K562 (cell line): Measurements from ENCODE around the gene TMEM184A. TPM values are rescaled to one million over a fixed set of nuclear protein-coding genes. Genes with fewer than 3 reads are reported as not detected.

Source experiments
- ATAC-seq: fragments of 200-7000 bp; cut with Tn5 transposase; 3 replicates; pipeline ENCODE4 v1.9.1; 2020; ENCODE audit warnings: moderate library complexity
- BruUV-seq: library from RNA; stranded (reverse); fragments of 400-500 nt; replicated peaks from 2 replicates; lab custom pipeline; 2021; lab: Mats Ljungman, UMichigan
- CTCF ChIA-PET: fragments of 300-600 bp; formaldehyde crosslinking; extraction: SDS; loops from one replicate; lab custom pipeline; 2021; ENCODE audit warnings: low intra/inter-chr PET ratio; lab: Yijun Ruan, JAX
- POLR2A ChIA-PET: fragments of 300-600, 350-650 bp; sonication (Branson Sonifier 250); formaldehyde crosslinking; extraction: SDS; loops from one replicate; lab custom pipeline; 2021; ENCODE audit warnings: antibody characterized with exemption, inconsistent platforms; lab: Yijun Ruan, JAX
- DNase-seq, 4 experiments: peaks; one replicate each; pipeline versions ENCODE4 v3.0.0 to v3.0.0-alpha.2; 2011 to 2018; ENCODE audit warnings: low spot score in 3 of 4, mixed read lengths in 3 of 4; ENCODE audit errors: extremely low read depth in 1 of 4
- FAIRE-seq: peaks from 2 replicates; lab custom pipeline; 2011; peaks lifted over from hg19 to GRCh38; lab: Jason Lieb, UNC
- H2AFZ ChIP-seq: 2 replicates; pipeline ENCODE4 v1.6.0; 2011; ENCODE audit warnings: low read depth, low read length, control low read depth, inconsistent platforms
- H3K27ac ChIP-seq: fragments of 200-600 bp; 3 replicates; pipeline ENCODE4 v1.8.0; 2011; ENCODE audit warnings: low read depth, mild to moderate bottlenecking, control low read depth, inconsistent platforms, low read length, moderate library complexity, mixed read lengths; ENCODE audit errors: extremely low read depth
- H3K27me3 ChIP-seq, 2 experiments: fragments of 300-600 bp in 1 of 2; 2 replicates in 1 of 2; 3 replicates in 1 of 2; pipeline versions ENCODE4 v1.6.0 to v1.8.0; 2011; ENCODE audit warnings: inconsistent platforms in 2 of 2, low read length in 2 of 2, mild to moderate bottlenecking in 1 of 2, mixed read lengths in 1 of 2, moderate library complexity in 1 of 2; ENCODE audit not compliant: control insufficient read depth in 2 of 2, insufficient read depth in 2 of 2
- H3K36me3 ChIP-seq: fragments of 300-600 bp; 3 replicates; pipeline ENCODE4 v1.8.0; 2011; ENCODE audit warnings: mild to moderate bottlenecking, low read length, inconsistent platforms; ENCODE audit not compliant: control insufficient read depth, insufficient read depth
- H3K4me1 ChIP-seq, 2 experiments: fragments of 200-600 bp in 1 of 2; replicated peaks in 1 of 2; 2 replicates in 1 of 2; 3 replicates in 1 of 2; pipeline versions ENCODE4 v1.5.1 to v1.8.0; 2011; ENCODE audit warnings: inconsistent platforms in 2 of 2, low read length in 2 of 2, mild to moderate bottlenecking in 1 of 2, mixed read lengths in 1 of 2, moderate library complexity in 1 of 2; ENCODE audit not compliant: control insufficient read depth in 2 of 2, insufficient read depth in 2 of 2
- H3K4me2 ChIP-seq: 2 replicates; pipeline ENCODE4 v1.6.1; 2011; ENCODE audit warnings: low read length, control low read depth, inconsistent platforms, mixed read lengths; ENCODE audit not compliant: insufficient read depth
- H3K4me3 ChIP-seq: fragments of 200-600 bp; sonication (generic), shearing (Covaris generic); 2 replicates; pipeline ENCODE4 v1.5.1; 2016; ENCODE audit warnings: control low read depth, inconsistent platforms
- H3K79me2 ChIP-seq: fragments of 200-600 bp; 3 replicates; pipeline ENCODE4 v1.8.0; 2011; ENCODE audit warnings: low read length, inconsistent platforms; ENCODE audit not compliant: control insufficient read depth, insufficient read depth
- H3K9ac ChIP-seq, 2 experiments: 2 replicates each; pipeline versions ENCODE4 v1.6.0 to v1.6.1; 2011; ENCODE audit warnings: low read depth in 2 of 2, low read length in 2 of 2, control low read depth in 1 of 2, inconsistent platforms in 1 of 2, mild to moderate bottlenecking in 1 of 2, mixed read lengths in 1 of 2; ENCODE audit not compliant: insufficient read depth in 1 of 2
- H3K9me1 ChIP-seq: one replicate; pipeline ENCODE4 v1.6.0; 2011; ENCODE audit warnings: inconsistent platforms, mild to moderate bottlenecking, low read length, moderate library complexity; ENCODE audit not compliant: control insufficient read depth, insufficient read depth
- H3K9me3 ChIP-seq: replicated peaks from 2 replicates; pipeline ENCODE4 v1.5.1; 2011; ENCODE audit warnings: low read depth, low read length, inconsistent platforms; ENCODE audit not compliant: control insufficient read depth, insufficient read depth
- H4K20me1 ChIP-seq: replicated peaks from 2 replicates; pipeline ENCODE4 v1.6.1; 2011; ENCODE audit warnings: low read length, inconsistent platforms, mixed read lengths; ENCODE audit not compliant: control insufficient read depth, insufficient read depth
- BCOR ChIP-seq: fragments of 450-650 bp; IDR thresholded peaks from 2 replicates; pipeline ENCODE4 v1.6.1; 2016
- DACH1 ChIP-seq: fragments of 450-650 bp; IDR thresholded peaks from 2 replicates; pipeline ENCODE4 v1.6.1; 2018; ENCODE audit not compliant: partially characterized antibody
- KDM1A ChIP-seq, 2 experiments: fragments of 450-650 bp; IDR thresholded peaks; 2 replicates each; pipeline ENCODE4 v1.6.1; 2016; ENCODE audit warnings: mild to moderate bottlenecking in 2 of 2
- MTA2 ChIP-seq: fragments of 450-650 bp; IDR thresholded peaks from 2 replicates; pipeline ENCODE4 v1.6.1; 2016; ENCODE audit warnings: low read depth
- ZNF146 ChIP-seq: IDR thresholded peaks from one replicate; pipeline ENCODE4 v1.6.1; 2018; ENCODE audit warnings: missing compliant biosample characterization; ENCODE audit not compliant: unreplicated experiment
- WGBS: fragments of 100-300 bp; shearing (Covaris generic); methylation state at CpG from one replicate; pipeline ENCODE4 v1.1.6; 2016; ENCODE audit warnings: low coverage, mixed read lengths; ENCODE audit not compliant: insufficient coverage; ENCODE audit errors: missing lambda C conversion rate; 5-methylcytosine and 5-hydroxymethylcytosine counted together
- in situ Hi-C: fragments of 300-500 bp; cut with MboI; formaldehyde crosslinking; loops from 4 replicates; pipeline ENCODE4 v1.15.0; 2018; ENCODE audit warnings: inconsistent platforms, mixed read lengths
- intact Hi-C: fragments of 100-400 bp; cut with micrococcal nuclease; formaldehyde crosslinking; loops from 2 replicates; pipeline ENCODE4 v1.14.2; 2022
- polyA plus RNA-seq, 8 experiments: library from polyadenylated mRNA; depleted of rRNA in 4 of 8; stranded (reverse) in 5 of 8; unstranded in 3 of 8; fragments of >200 nt; fragmentation: Nextera tagmentation in 2 of 8; fragmentation: Illumina TruSeq in 1 of 8; extraction: Ambion mirVana in 2 of 8; extraction: Trizol in 1 of 8; gene quantifications; 2 replicates each; pipeline versions ENCODE4 v1.2.1 to v1.2.3, GENCODE V29; 2011 to 2014; ENCODE audit warnings: inconsistent platforms in 1 of 8, missing spikeins in 1 of 8
- total RNA-seq, 7 experiments: library from RNA; depleted of rRNA in 6 of 7; stranded (reverse); fragments of >200 nt in 6 of 7; fragmentation: Illumina TruSeq in 2 of 7; extraction: Trizol in 2 of 7; gene quantifications; 2 replicates each; pipeline versions ENCODE4 v1.2.1 to v1.2.3, GENCODE V29; 2011 to 2021; ENCODE audit warnings: low replicate concordance in 1 of 7

Gene TMEM184A
- total and polyA plus RNA-seq, 9 of the 15 experiments (the other 6 are each of a cell fraction or from before 2014, with no cell fraction given) = 0.10 to 0.18 (median 0.11) TPM; not detected in 6

DNA sequence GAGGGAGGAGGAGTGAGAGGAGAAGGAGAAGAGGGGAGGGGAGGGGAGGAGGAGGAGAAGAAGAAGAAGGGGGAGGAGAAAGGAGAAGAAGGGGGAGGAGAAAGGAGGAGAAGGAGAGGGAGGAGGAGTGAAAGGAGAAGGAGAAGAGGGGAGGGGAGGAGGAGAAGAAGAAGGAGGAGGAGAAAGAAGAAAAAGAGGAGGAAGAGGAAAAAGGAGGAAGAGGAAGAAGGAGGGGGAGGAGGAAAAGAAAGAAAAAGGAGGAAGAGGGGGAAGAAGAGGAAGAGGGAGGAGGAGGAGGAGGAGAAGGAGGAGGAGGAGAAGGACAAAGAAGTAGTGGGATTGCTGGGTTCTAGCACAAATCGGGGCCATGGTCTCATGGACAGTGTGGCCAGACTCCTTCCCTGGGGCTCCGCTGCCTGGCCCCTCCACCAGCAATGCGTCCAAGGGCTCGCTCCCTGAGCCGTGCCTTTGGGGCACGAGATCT is 29.7 kb downstream of the TMEM184A start (continued):
- TF ChIP-seq DACH1 = no peak
- TF ChIP-seq, all 486 proteins: peak for 12

DNA sequence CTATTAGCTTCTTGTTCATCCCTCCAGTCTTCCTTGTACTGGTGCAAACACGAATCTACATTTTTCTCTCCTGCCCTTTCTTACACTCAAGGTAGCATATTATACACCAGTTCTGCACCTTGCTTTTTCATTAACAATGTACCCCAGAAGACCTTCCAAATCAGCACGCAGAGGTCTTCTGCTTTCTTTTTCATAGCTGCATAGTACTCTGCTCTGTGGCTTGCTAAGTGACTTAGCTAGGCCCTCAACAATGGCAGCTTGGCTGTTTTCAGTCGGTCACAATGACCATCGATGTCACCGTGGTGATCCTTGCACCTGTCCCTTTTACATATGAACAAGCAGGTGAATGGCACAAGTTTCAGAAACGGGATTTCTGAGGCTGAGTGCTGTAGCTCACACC is 30.6 kb downstream of the TMEM184A start:
- Histone ChIP-seq H3K9me3 (no peaks in the 10 kb centered on the region), H3K4me2 (no peak overlapping the region), H3K9ac (no peak overlapping the region), H4K20me1 (no peaks in the 10 kb centered on the region), H3K9me1 (no peaks in the 10 kb centered on the region), H3K36me3 (no peaks in the 10 kb centered on the region), H3K27me3 (peaks cover 23 to 34% of the 10 kb centered on the region in 2 experiments; a peak in 4 of 5 replicates), H3K79me2 (no peaks in the 10 kb centered on the region), H3K4me3 (no peak overlapping the region), H3K4me1 (peaks cover 0 to 28% of the 10 kb centered on the region in 2 experiments; a peak in 2 of 5 replicates), H3K27ac (no peak overlapping the region), H2AFZ (no peak overlapping the region)
- DNase-seq = no peak
- WGBS = 15% methylated on average over 6 of the region's 6 CpGs
- intact Hi-C loops (no loop called here), in situ Hi-C loops (no loop called here)
- ChIA-PET CTCF (no interaction called here), POLR2A (interaction anchor here (1.3 to 1.6 kb wide), 2 partner anchors 12 to 16 kb away, joined by 5 read pairs; no protein-coding TSS in a partner anchor)
- FAIRE-seq = no peak
- no TSS peak for BruUV-seq
- no peak for ATAC-seq
- TF ChIP-seq MTA2 (no peak), KDM1A (IDR thresholded peaks at IDR 0.05) (peak in 1 of 2 experiments; percentile 22; a peak in 1 of 4 replicates), ZNF146 (peak; percentile 93), BCOR (no peak)
